VCaP (cell line): ENCODE results near the gene ENSA.
"Not testable (repeated sequence)": the region's sequence is repeated elsewhere in the genome, so short reads cannot be mapped to it uniquely, and the experiment has no call there.

Experiments used
- H3K27ac ChIP-seq: fragments of 450-650 bp; 2 replicates; pipeline ENCODE4 v1.5.1; 2017
- CTCF ChIP-seq: fragments of 450-650 bp; conservative IDR thresholded peaks from 2 replicates; pipeline ENCODE4 v1.5.1; 2017; ENCODE audit warnings: mild to moderate bottlenecking, moderate library complexity

The ENSA gene

GRCh38 chr1:150629115-150629928, at the start of gene ENSA:
TSS of gene ENSA (minus strand) at chr1:150629612. CDS start at chr1:150629470, 142 bp downstream.
- no peak for TF ChIP-seq CTCF
- H3K27ac ChIP-seq, result peak within 1 kb of the TSS; percentile 95

DNA sequence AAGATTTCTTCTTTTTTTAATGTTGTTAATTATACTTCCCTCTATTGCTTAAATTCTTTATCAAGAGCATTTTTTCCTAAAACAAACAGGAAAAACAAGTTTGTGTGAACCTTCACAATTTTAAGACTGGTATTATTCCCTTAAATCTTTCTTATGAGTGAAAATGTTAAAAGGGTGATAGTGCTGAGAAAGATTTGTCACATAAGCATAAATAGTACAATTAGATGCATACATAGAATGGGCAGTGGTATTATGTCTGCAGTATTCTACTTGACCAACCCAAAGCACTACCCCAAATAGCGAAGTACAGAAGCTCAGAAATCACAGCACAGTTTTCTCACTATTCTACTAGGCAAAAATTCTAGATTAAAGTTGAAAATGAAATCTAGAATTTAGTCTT, 49.6 kb upstream of the ENSA start:
- no peak for TF ChIP-seq CTCF
- H3K27ac ChIP-seq, result no peak overlapping the region

GRCh38 chr1:150674881-150675280, 45.5 kb upstream of the ENSA start:
- H3K27ac ChIP-seq, result no peak overlapping the region
- no peak for TF ChIP-seq CTCF

DNA sequence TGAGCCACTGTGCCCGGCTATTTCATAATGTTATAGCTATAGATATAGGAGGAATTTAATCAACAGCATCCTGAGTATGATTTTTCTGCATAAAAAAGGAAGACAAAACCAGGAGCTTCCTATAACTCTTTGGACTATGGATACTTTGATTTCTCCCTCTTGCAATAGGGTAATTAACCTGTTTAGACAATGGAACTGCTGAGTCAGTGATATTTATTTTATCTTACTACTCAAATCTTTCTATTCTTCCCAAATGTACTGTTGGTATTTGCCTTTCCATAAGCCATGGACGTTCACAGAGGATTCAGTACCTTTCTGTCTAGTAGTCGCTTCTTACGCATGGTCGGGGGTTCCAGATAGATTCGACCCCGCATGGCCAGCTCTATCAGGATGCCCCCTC, 33.9 kb upstream of the ENSA start:
- TF ChIP-seq CTCF, result no peak
- no peak overlapping the region for H3K27ac ChIP-seq

DNA sequence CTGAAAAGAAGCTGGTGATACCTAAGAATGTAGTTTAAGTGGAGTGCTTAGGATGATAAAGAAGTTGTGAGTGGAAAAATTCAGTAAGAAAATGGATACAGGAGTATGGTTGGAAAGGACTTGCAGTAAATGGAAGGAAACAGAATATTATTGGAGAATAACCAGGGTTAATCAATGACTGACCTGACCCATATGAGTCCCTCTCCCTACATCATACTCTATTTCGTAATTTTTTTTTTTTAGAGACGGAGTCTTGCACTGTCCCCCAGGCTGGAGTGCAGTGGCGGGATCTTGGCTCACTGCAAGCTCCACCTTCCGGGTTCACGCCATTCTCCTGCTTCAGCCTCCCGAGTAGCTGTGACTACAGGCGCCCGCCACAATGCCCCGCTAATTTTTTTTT, 33.4 kb upstream of the ENSA start:
- no peak overlapping the region for H3K27ac ChIP-seq
- no peak for TF ChIP-seq CTCF

GRCh38 chr1:150661156-150661555, 31.7 kb upstream of the ENSA start:
- TF ChIP-seq CTCF, result no peak
- H3K27ac ChIP-seq, result no peak overlapping the region

GRCh38 chr1:150660584-150660983, 31.2 kb upstream of the ENSA start:
- H3K27ac ChIP-seq, result no peak overlapping the region
- TF ChIP-seq CTCF, result no peak

DNA sequence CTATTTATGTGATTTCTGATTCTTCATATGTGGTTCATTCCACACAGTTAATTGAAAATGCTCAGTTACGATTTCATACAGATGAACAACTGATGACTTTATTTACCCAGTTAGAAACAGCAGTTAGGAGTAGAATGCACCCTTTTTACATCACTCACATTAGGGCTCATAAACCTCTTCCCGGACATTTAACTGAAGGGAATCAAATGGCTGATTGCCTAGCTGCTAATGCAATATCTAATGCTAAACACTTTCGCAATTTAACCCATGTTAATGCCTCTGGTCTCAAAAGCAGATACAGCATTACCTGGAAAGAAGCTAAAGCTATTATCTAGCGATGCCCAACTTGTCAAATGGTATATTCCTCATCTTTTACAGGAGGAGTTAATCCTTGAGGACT, 27.7 kb upstream of the ENSA start:
- peak overlapping the region; percentile 12; the same call in 1 of the 2 replicates for H3K27ac ChIP-seq

GRCh38 chr1:150654635-150655034, 25.2 kb upstream of the ENSA start:
- not testable (repeated sequence) for H3K27ac ChIP-seq
